HepG2 (cell line): Measurements from ENCODE around the gene ABHD17A. TPM values are rescaled to one million over a fixed set of nuclear protein-coding genes. Genes with fewer than 3 reads are reported as not detected.

Source experiments
- ATAC-seq: fragments of 200-7000 bp; cut with Tn5 transposase; 3 replicates; pipeline ENCODE4 v1.9.1; 2020; ENCODE audit warnings: mild to moderate bottlenecking, moderate library complexity
- BruUV-seq: library from RNA; stranded (reverse); fragments of 400-500 nt; replicated peaks from 2 replicates; lab custom pipeline; 2021; lab: Mats Ljungman, UMichigan
- CTCF ChIA-PET: fragments of 300-600 bp; formaldehyde crosslinking; extraction: SDS; loops from one replicate; lab custom pipeline; 2021; ENCODE audit warnings: low total read pairs, inconsistent platforms, low intra/inter-chr PET ratio; lab: Yijun Ruan, JAX
- POLR2A ChIA-PET: fragments of 350-600 bp; sonication (Branson Sonifier 250); formaldehyde crosslinking; loops from one replicate; lab custom pipeline; 2020; ENCODE audit warnings: antibody characterized with exemption, inconsistent platforms; lab: Yijun Ruan, JAX
- DNase-seq: peaks from one replicate; pipeline ENCODE4 v3.0.0-alpha.2; 2015; ENCODE audit warnings: low spot score
- FAIRE-seq: peaks from 3 replicates; lab custom pipeline; 2011; peaks lifted over from hg19 to GRCh38; lab: Jason Lieb, UNC
- H2AFZ ChIP-seq: one replicate; pipeline ENCODE4 v1.6.1; 2011; ENCODE audit warnings: low read length, inconsistent platforms
- H3K27ac ChIP-seq: fragments of 300-600 bp; 3 replicates; pipeline ENCODE4 v1.8.0; 2011; ENCODE audit warnings: mixed run types, mild to moderate bottlenecking, mixed read lengths, low read length, inconsistent platforms; ENCODE audit not compliant: insufficient read depth; ENCODE audit errors: extremely low read length
- H3K27me3 ChIP-seq, 2 experiments: fragments of 200-600 bp in 1 of 2; 2 replicates in 1 of 2; 3 replicates in 1 of 2; pipeline versions ENCODE4 v1.6.0 to v1.8.0; 2011; ENCODE audit warnings: low read length in 2 of 2, mild to moderate bottlenecking in 2 of 2, moderate library complexity in 2 of 2, inconsistent platforms in 1 of 2; ENCODE audit not compliant: insufficient read depth in 2 of 2, control insufficient read depth in 1 of 2
- H3K36me3 ChIP-seq, 2 experiments: fragments of 200-600 bp in 1 of 2; replicated peaks in 1 of 2; 2 replicates in 1 of 2; 3 replicates in 1 of 2; pipeline versions ENCODE4 v1.5.1 to v1.8.0; 2011; ENCODE audit warnings: low read length in 2 of 2, inconsistent platforms in 1 of 2; ENCODE audit not compliant: insufficient read depth in 2 of 2, control insufficient read depth in 1 of 2
- H3K4me1 ChIP-seq: 2 replicates; pipeline ENCODE4 v1.5.1; 2012; ENCODE audit warnings: low read length, inconsistent platforms; ENCODE audit not compliant: insufficient read depth
- H3K4me2 ChIP-seq: 2 replicates; pipeline ENCODE4 v1.6.0; 2011; ENCODE audit warnings: low read depth, low read length, inconsistent platforms
- H3K4me3 ChIP-seq, 3 experiments: fragments of 200-600 bp in 1 of 3; sonication (generic), shearing (Covaris generic) in 1 of 3; replicated peaks in 1 of 3; 2 replicates each; pipeline ENCODE4 v1.5.1; 2011 to 2016; ENCODE audit warnings: low read length in 3 of 3, inconsistent platforms in 2 of 3, low read depth in 2 of 3, mild to moderate bottlenecking in 2 of 3, control low read depth in 1 of 3, mixed read lengths in 1 of 3; ENCODE audit not compliant: insufficient read depth in 1 of 3
- H3K79me2 ChIP-seq: one replicate; pipeline ENCODE4 v1.6.1; 2011; ENCODE audit warnings: low read length, inconsistent platforms; ENCODE audit not compliant: insufficient read depth
- H3K9ac ChIP-seq: 2 replicates; pipeline ENCODE4 v1.6.0; 2011; ENCODE audit warnings: mild to moderate bottlenecking, low read depth, low read length, inconsistent platforms; ENCODE audit not compliant: insufficient read depth
- H3K9me3 ChIP-seq: 2 replicates; pipeline ENCODE4 v1.5.1; 2012; ENCODE audit warnings: mild to moderate bottlenecking, low read length
- H4K20me1 ChIP-seq: 2 replicates; pipeline ENCODE4 v1.6.0; 2011; ENCODE audit warnings: inconsistent platforms, mild to moderate bottlenecking, low read length, moderate library complexity; ENCODE audit not compliant: insufficient read depth
- AGO2 ChIP-seq: fragments of 200-400 bp; formaldehyde crosslinking; optimal IDR thresholded peaks from 2 replicates; pipeline ENCODE3; 2017; ENCODE audit warnings: mild to moderate bottlenecking, low read depth, low read length, moderate library complexity
- ARHGAP35 ChIP-seq: sonication (generic); formaldehyde crosslinking; IDR thresholded peaks from 2 replicates; pipeline ENCODE4 v1.9.0; 2022; ENCODE audit warnings: mild to moderate bottlenecking, inconsistent platforms, moderate library complexity, missing genetic modification reagents, borderline replicate concordance
- HMG20A ChIP-seq: IDR thresholded peaks from 2 replicates; pipeline ENCODE4 v1.6.1; 2016; ENCODE audit warnings: borderline replicate concordance
- RXRB ChIP-seq: IDR thresholded peaks from 2 replicates; pipeline ENCODE4 v1.6.1; 2016; ENCODE audit warnings: borderline replicate concordance, missing genetic modification reagents, missing compliant biosample characterization
- ZNF616 ChIP-seq: sonication (generic); formaldehyde crosslinking; IDR thresholded peaks from 2 replicates; pipeline ENCODE4 v1.5.0; 2020; ENCODE audit warnings: low read depth, mild to moderate bottlenecking, missing genetic modification reagents
- ZNF768 ChIP-seq: sonication (generic); formaldehyde crosslinking; IDR thresholded peaks from 2 replicates; pipeline ENCODE4 v1.4.0; 2020; ENCODE audit warnings: missing genetic modification reagents
- WGBS: methylation state at CpG from one replicate; pipeline ENCODE4 v1.1.6; 2017; ENCODE audit warnings: low lambda C conversion rate; 5-methylcytosine and 5-hydroxymethylcytosine counted together
- in situ Hi-C: cut with HindIII; loops from 2 replicates; pipeline ENCODE4 v1.10.0; 2017; ENCODE audit warnings: low pct_unique_long_range_greater_than_20kb; ENCODE audit not compliant: extremely low pct_ligation_motif_present
- intact Hi-C: fragments of 100-400 bp; cut with micrococcal nuclease; formaldehyde crosslinking; loops from one replicate; pipeline ENCODE4 v1.10.0; 2022; ENCODE audit not compliant: unreplicated experiment
- polyA plus RNA-seq, 8 experiments: library from polyadenylated mRNA; depleted of rRNA in 3 of 8; stranded (reverse) in 7 of 8; unstranded in 1 of 8; fragments of >200 nt; fragmentation: Illumina TruSeq in 4 of 8; extraction: Trizol in 4 of 8; gene quantifications; 2 replicates each; pipeline versions ENCODE4 v1.2.1 to v1.2.3, GENCODE V29; 2011 to 2016; ENCODE audit warnings: low read depth in 4 of 8, missing spikeins in 1 of 8, mixed read lengths in 1 of 8; ENCODE audit not compliant: insufficient read depth in 1 of 8
- total RNA-seq, 5 experiments: library from RNA; depleted of rRNA; stranded (reverse); fragments of >200 nt; fragmentation: Illumina TruSeq; extraction: Trizol; gene quantifications; 2 replicates each; pipeline ENCODE4 v1.2.3, GENCODE V29; 2016; ENCODE audit warnings: low read depth in 1 of 5
- TF ChIP-seq, protein P1 (sequence below): sonication (generic); formaldehyde crosslinking; IDR thresholded peaks from 2 replicates; pipeline ENCODE4 v1.5.0; 2020; ENCODE audit warnings: mild to moderate bottlenecking, low read depth, missing genetic modification reagents, borderline replicate concordance
- TF ChIP-seq, protein P2 (sequence below): sonication (generic); formaldehyde crosslinking; IDR thresholded peaks from 2 replicates; pipeline ENCODE4 v1.9.0; 2022; ENCODE audit warnings: low read depth, missing genetic modification reagents
- TF ChIP-seq, protein P3 (sequence below): sonication (generic); formaldehyde crosslinking; IDR thresholded peaks from 2 replicates; pipeline ENCODE4 v1.5.1; 2020; ENCODE audit warnings: mild to moderate bottlenecking, missing genetic modification reagents
- TF ChIP-seq, protein P4 (sequence below): sonication (generic); formaldehyde crosslinking; IDR thresholded peaks from 2 replicates; pipeline ENCODE4 v1.4.0; 2020; ENCODE audit warnings: mild to moderate bottlenecking, missing genetic modification reagents

The ABHD17A gene
- total and polyA plus RNA-seq, 2 of the 13 experiments (the other 11 are each of a cell fraction or from before 2014, with no cell fraction given), result 27.7 to 40.8 TPM

DNA sequence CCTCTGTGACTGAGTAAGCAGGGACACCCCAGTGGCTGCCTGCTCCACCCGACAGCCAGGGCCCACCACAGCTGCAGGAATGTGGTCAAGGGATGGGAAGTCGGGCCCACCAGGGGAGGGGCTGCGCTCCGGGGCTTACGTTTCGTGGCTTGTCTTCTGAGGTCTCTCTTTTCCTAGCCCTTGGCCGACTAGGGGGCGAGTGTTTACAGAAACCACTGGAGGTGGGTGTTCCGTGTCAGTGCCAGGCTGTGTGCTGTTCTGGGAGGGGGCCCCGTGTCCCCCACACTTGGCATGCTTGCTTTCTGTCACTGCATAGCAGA lies 24.4 kb upstream of the ABHD17A start:
- no peak overlapping the region for H3K4me2 ChIP-seq
- H4K20me1 ChIP-seq, result peaks cover 6% of the 10 kb centered on the region; the same call in 1 of the 2 replicates
- no peaks in the 10 kb centered on the region; a peak in 1 of 5 replicates for H3K27me3 ChIP-seq
- BruUV-seq, result no TSS peak
- peaks cover 4 to 17% of the 10 kb centered on the region in 2 experiments; a peak in 3 of 5 replicates for H3K36me3 ChIP-seq
- H3K4me3 ChIP-seq, result no peak overlapping the region
- DNase-seq (no peak), FAIRE-seq (no peak), ATAC-seq (no peak)
- H3K27ac ChIP-seq, result no peak overlapping the region
- in situ Hi-C loops, result no loop called here
- H3K4me1 ChIP-seq, result peaks cover 43% of the 10 kb centered on the region
- WGBS, result no CpG with 5 or more reads among the region's 10 CpGs
- POLR2A ChIA-PET, result no interaction called here
- no peaks in the 10 kb centered on the region for H3K9me3 ChIP-seq
- H3K9ac ChIP-seq, result no peak overlapping the region
- peak; percentile 42 for TF ChIP-seq AGO2
- TF ChIP-seq HMG20A, result no peak
- peaks cover 56% of the 10 kb centered on the region for H3K79me2 ChIP-seq
- no peak overlapping the region for H2AFZ ChIP-seq
- intact Hi-C loops, result no loop called here
- CTCF ChIA-PET, result no interaction called here

DNA sequence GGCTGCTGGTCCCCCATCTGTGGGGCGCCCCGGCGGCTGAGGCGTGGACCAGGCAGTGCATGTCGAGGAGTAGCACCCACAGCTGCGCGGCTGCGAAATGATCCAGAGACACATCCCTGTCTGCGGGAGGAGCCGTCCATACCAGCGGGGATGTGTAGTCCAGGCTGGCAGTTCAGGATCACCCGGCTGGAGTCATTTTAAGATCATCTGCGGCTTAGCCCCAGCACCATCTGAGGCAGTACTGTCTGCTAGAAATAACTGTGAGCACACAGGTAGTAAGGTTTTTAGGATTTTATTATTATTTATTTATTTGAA lies 23.0 kb upstream of the ABHD17A start:
- intact Hi-C loops (no loop called here), in situ Hi-C loops (no loop called here)
- Histone ChIP-seq H3K27me3 (no peaks in the 10 kb centered on the region), H3K4me1 (peaks cover 57% of the 10 kb centered on the region), H3K4me2 (peak overlapping the region; percentile 81), H3K9me3 (no peaks in the 10 kb centered on the region), H2AFZ (no peak overlapping the region), H3K9ac (peak overlapping the region; percentile 70), H3K36me3 (peaks cover 4 to 8% of the 10 kb centered on the region in 2 experiments; a peak in 3 of 5 replicates), H3K79me2 (peaks cover 52% of the 10 kb centered on the region), H4K20me1 (peaks cover 6% of the 10 kb centered on the region; the same call in 1 of the 2 replicates), H3K4me3 (peak overlapping the region; percentile 57 to 82 (median 69)), H3K27ac (peak overlapping the region; percentile 58)
- WGBS, result no CpG with 5 or more reads among the region's 13 CpGs
- ChIA-PET CTCF (no interaction called here), POLR2A (interaction anchor here (1.2 to 3.5 kb wide), 2 partner anchors 11 to 32 kb away, joined by 3 to 14 read pairs; no protein-coding TSS in a partner anchor)
- no TSS peak for BruUV-seq
- ATAC-seq (peak; percentile 5; the same call in 2 of the 3 replicates), FAIRE-seq (no peak), DNase-seq (no peak)
- TF ChIP-seq, protein P1, sequence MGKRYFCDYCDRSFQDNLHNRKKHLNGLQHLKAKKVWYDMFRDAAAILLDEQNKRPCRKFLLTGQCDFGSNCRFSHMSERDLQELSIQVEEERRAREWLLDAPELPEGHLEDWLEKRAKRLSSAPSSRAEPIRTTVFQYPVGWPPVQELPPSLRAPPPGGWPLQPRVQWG, result no peak
- TF ChIP-seq, protein P2, sequence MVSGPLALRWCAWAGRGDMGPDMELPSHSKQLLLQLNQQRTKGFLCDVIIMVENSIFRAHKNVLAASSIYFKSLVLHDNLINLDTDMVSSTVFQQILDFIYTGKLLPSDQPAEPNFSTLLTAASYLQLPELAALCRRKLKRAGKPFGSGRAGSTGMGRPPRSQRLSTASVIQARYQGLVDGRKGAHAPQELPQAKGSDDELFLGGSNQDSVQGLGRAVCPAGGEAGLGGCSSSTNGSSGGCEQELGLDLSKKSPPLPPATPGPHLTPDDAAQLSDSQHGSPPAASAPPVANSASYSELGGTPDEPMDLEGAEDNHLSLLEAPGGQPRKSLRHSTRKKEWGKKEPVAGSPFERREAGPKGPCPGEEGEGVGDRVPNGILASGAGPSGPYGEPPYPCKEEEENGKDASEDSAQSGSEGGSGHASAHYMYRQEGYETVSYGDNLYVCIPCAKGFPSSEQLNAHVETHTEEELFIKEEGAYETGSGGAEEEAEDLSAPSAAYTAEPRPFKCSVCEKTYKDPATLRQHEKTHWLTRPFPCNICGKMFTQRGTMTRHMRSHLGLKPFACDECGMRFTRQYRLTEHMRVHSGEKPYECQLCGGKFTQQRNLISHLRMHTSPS, result 0 out of 2 replicates have a peak, but pooled peaks have one; percentile 42
- 0 out of 2 replicates have a peak, but pooled peaks have one; percentile 11 for TF ChIP-seq ARHGAP35
- TF ChIP-seq ZNF616 (CRISPR knock-in tag), result no peak
- TF ChIP-seq, protein P3, sequence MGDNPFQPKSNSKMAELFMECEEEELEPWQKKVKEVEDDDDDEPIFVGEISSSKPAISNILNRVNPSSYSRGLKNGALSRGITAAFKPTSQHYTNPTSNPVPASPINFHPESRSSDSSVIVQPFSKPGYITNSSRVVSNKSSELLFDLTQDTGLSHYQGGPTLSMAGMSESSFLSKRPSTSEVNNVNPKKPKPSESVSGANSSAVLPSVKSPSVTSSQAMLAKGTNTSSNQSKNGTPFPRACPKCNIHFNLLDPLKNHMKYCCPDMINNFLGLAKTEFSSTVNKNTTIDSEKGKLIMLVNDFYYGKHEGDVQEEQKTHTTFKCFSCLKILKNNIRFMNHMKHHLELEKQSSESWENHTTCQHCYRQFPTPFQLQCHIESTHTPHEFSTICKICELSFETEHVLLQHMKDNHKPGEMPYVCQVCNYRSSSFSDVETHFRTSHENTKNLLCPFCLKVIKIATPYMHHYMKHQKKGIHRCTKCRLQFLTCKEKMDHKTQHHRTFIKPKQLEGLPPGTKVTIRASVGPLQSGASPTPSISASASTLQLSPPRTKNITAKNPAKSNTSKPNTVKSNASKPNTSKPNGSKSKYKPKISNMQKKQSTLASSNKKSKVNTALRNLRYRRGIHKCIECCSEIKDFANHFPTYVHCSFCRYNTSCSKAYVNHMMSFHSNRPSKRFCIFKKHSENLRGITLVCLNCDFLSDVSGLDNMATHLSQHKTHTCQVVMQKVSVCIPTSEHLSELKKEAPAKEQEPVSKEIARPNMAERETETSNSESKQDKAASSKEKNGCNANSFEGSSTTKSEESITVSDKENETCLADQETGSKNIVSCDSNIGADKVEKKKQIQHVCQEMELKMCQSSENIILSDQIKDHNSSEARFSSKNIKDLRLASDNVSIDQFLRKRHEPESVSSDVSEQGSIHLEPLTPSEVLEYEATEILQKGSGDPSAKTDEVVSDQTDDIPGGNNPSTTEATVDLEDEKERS (CRISPR knock-in tag), result no peak
- peak; percentile 3; the same call in 1 of the 2 replicates for TF ChIP-seq RXRB (CRISPR knock-in tag)
- 0 out of 2 replicates have a peak, but pooled peaks have one; percentile 4 for TF ChIP-seq ZNF768 (CRISPR knock-in tag)
- TF ChIP-seq, protein P4, sequence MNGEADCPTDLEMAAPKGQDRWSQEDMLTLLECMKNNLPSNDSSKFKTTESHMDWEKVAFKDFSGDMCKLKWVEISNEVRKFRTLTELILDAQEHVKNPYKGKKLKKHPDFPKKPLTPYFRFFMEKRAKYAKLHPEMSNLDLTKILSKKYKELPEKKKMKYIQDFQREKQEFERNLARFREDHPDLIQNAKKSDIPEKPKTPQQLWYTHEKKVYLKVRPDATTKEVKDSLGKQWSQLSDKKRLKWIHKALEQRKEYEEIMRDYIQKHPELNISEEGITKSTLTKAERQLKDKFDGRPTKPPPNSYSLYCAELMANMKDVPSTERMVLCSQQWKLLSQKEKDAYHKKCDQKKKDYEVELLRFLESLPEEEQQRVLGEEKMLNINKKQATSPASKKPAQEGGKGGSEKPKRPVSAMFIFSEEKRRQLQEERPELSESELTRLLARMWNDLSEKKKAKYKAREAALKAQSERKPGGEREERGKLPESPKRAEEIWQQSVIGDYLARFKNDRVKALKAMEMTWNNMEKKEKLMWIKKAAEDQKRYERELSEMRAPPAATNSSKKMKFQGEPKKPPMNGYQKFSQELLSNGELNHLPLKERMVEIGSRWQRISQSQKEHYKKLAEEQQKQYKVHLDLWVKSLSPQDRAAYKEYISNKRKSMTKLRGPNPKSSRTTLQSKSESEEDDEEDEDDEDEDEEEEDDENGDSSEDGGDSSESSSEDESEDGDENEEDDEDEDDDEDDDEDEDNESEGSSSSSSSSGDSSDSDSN (CRISPR knock-in tag), result 0 out of 2 replicates have a peak, but pooled peaks have one; percentile 24
